Measurements from ENCODE around the gene HOXA6. TPM values are rescaled to one million over a fixed set of nuclear protein-coding genes. Genes with fewer than 3 reads are reported as not detected.

HOXA6 gene
- total RNA-seq, result 4.0 and 6.5 TPM in 2 replicates

GRCh38 chr7:27147199-27148030, at the start of gene HOXA6:
HOXA6 (minus strand) TSS chr7:27147774; CDS start chr7:27147749, 25 bp downstream.

GRCh38 chr7:27185013-27185853, 37.7 kb upstream of the HOXA6 start, which contains the start of gene HOXA11:
HOXA11 (minus strand) TSS chr7:27185232; CDS start chr7:27185144, 88 bp downstream.

GRCh38 chr7:27173956-27174873, 26.6 kb upstream of the HOXA6 start, which contains the start of gene HOXA10:
HOXA10 (minus strand) TSS chr7:27174320; CDS start chr7:27174306, 14 bp downstream.

GRCh38 chr7:27165089-27165995, 17.8 kb upstream of the HOXA6 start, which contains the start of gene HOXA9:
HOXA9 (minus strand) TSS chr7:27165537; CDS start chr7:27165457, 80 bp downstream.

GRCh38 chr7:27156508-27156898, 8.9 kb upstream of the HOXA6 start, which contains the start of gene HOXA7:
HOXA7 (minus strand) TSS chr7:27156675; CDS start chr7:27156545, 130 bp downstream.

GRCh38 chr7:27151931-27152815, 4.6 kb upstream of the HOXA6 start, which contains the start of gene HOXA3:
HOXA3 (minus strand) TSS chr7:27152583; CDS start chr7:27110640, 41,943 bp downstream.

GRCh38 chr7:27143023-27143949, 4.3 kb downstream of the HOXA6 start, which contains the start of gene HOXA5:
HOXA5 (minus strand) TSS chr7:27143681; CDS start chr7:27143607, 74 bp downstream.

GRCh38 chr7:27130540-27131389, 16.8 kb downstream of the HOXA6 start, which contains the start of gene HOXA4:
HOXA4 (minus strand) TSS chr7:27130757; CDS start chr7:27130733, 24 bp downstream.

GRCh38 chr7:27102581-27103442, 44.8 kb downstream of the HOXA6 start, which contains the start of gene HOXA2:
HOXA2 (minus strand) TSS chr7:27102683; CDS start chr7:27102500, 183 bp downstream.

GRCh38 chr7:27095897-27096767, 51.4 kb downstream of the HOXA6 start, which contains the start of gene HOXA1:
HOXA1 (minus strand) TSS chr7:27096000; CDS start chr7:27095912, 88 bp downstream.

Other genes with a start within 250 kb of the HOXA6 start
- 2.3 and 3.0 TPM in 2 replicates for gene HOXA1, start 51.8 kb downstream of the HOXA6 start, total RNA-seq
- 1.1 and 1.7 TPM in 2 replicates for gene HOXA2, start 45.1 kb downstream of the HOXA6 start, total RNA-seq
- 6.2 and 8.8 TPM in 2 replicates for gene HOXA4, start 17.0 kb downstream of the HOXA6 start, total RNA-seq
- 13.8 and 15.3 TPM in 2 replicates for gene HOXA5, start 4.1 kb downstream of the HOXA6 start, total RNA-seq
- gene HOXA3, start 4.8 kb upstream of the HOXA6 start, total RNA-seq, result 11.0 and 11.1 TPM in 2 replicates
- gene HOXA7, start 8.9 kb upstream of the HOXA6 start, total RNA-seq, result 11.9 and 13.6 TPM in 2 replicates
- 16.2 and 24.6 TPM in 2 replicates for gene HOXA9, start 17.8 kb upstream of the HOXA6 start, total RNA-seq
- 6.5 and 11.7 TPM in 2 replicates for gene HOXA10, start 26.5 kb upstream of the HOXA6 start, total RNA-seq
- gene HOXA11, start 37.5 kb upstream of the HOXA6 start, total RNA-seq, result 3.1 and 4.0 TPM in 2 replicates
- gene HOXA13, start 52.3 kb upstream of the HOXA6 start, total RNA-seq, result not detected in 2 replicates
- gene EVX1, start 95.0 kb upstream of the HOXA6 start, total RNA-seq, result not detected in 2 replicates